Kidney epithelial cell (primary cell): ENCODE measurements around the gene LARGE1. TPM values are rescaled to one million over a fixed set of nuclear protein-coding genes. Genes with fewer than 3 reads are reported as not detected.
"Not testable (repeated sequence)": the region's sequence is repeated elsewhere in the genome, so short reads cannot be mapped to it uniquely, and the experiment has no call there.

Source experiments
- DNase-seq: peaks from one replicate; pipeline ENCODE4 v3.0.0-alpha.2; 2010; ENCODE audit warnings: low read depth
- H3K27me3 ChIP-seq: 2 replicates; pipeline ENCODE4 v1.6.0; 2011; ENCODE audit warnings: low read length; ENCODE audit not compliant: control insufficient read depth, insufficient read depth
- H3K36me3 ChIP-seq: 2 replicates; pipeline ENCODE4 v1.5.1; 2011; ENCODE audit warnings: low read length; ENCODE audit not compliant: control insufficient read depth, insufficient read depth
- H3K4me3 ChIP-seq: 2 replicates; pipeline ENCODE4 v1.5.1; 2011; ENCODE audit warnings: low read depth, mild to moderate bottlenecking, control low read depth, low read length
- CTCF ChIP-seq: IDR thresholded peaks from 2 replicates; pipeline ENCODE4 v1.5.1; 2011; ENCODE audit warnings: mild to moderate bottlenecking, moderate library complexity, low read length, control low read depth, inconsistent platforms; ENCODE audit not compliant: insufficient read depth, poor library complexity, severe bottlenecking
- total RNA-seq: library from RNA; depleted of rRNA; stranded (reverse); fragments of >200 nt; gene quantifications from 2 replicates; pipeline ENCODE4 v1.2.3, GENCODE V29; 2015

Gene LARGE1
- total RNA-seq, 1 donor from 2014 or later: 17.8 TPM

GRCh38 chr22:33569559-33569958, 350.7 kb downstream of the LARGE1 start:
- DNase-seq: no peak
- no peaks in the 10 kb centered on the region for H3K36me3 ChIP-seq
- TF ChIP-seq CTCF: no peak
- H3K4me3 ChIP-seq: no peak overlapping the region
- H3K27me3 ChIP-seq: no peaks in the 10 kb centered on the region

- Histone ChIP-seq H3K27me3 (no peaks in the 10 kb centered on the region), H3K36me3 (no peaks in the 10 kb centered on the region), H3K4me3 (no peak overlapping the region)
- DNase-seq: no peak
- no peak for TF ChIP-seq CTCF
These were observed 351.3 kb downstream of the LARGE1 start for GRCh38 chr22:33569018-33569417.

- H3K4me3 ChIP-seq, DNase-seq, H3K36me3 ChIP-seq, H3K27me3 ChIP-seq: not testable (repeated sequence)
These were observed 353.8 kb downstream of the LARGE1 start for GRCh38 chr22:33566495-33566894.

- no peak for DNase-seq
- Histone ChIP-seq H3K27me3 (no peaks in the 10 kb centered on the region), H3K36me3 (no peaks in the 10 kb centered on the region), H3K4me3 (no peak overlapping the region)
- TF ChIP-seq CTCF: no peak
These were observed 354.7 kb downstream of the LARGE1 start for GRCh38 chr22:33565580-33565995.

GRCh38 chr22:33564683-33565082, 355.6 kb downstream of the LARGE1 start:
- no peak overlapping the region for H3K4me3 ChIP-seq
- no peak for DNase-seq
- no peak for TF ChIP-seq CTCF
- H3K27me3 ChIP-seq: no peaks in the 10 kb centered on the region
- no peaks in the 10 kb centered on the region for H3K36me3 ChIP-seq

- Histone ChIP-seq H3K27me3 (no peaks in the 10 kb centered on the region), H3K36me3 (no peaks in the 10 kb centered on the region), H3K4me3 (no peak overlapping the region)
- no peak for TF ChIP-seq CTCF
- no peak for DNase-seq
These were observed 356.9 kb downstream of the LARGE1 start for GRCh38 chr22:33563220-33563964.
